Hepatocyte (in vitro differentiated cells): ENCODE results near the gene CDK2AP2. TPM values are rescaled to one million over a fixed set of nuclear protein-coding genes. Genes with fewer than 3 reads are reported as not detected.

Experiments used
- DNase-seq: peaks from one replicate; pipeline ENCODE4 v3.0.0-alpha.2; 2016; ENCODE audit warnings: low spot score
- H2AFZ ChIP-seq: fragments of 200-600 bp; sonication (generic); 2 replicates; pipeline ENCODE4 v1.6.0; 2016; ENCODE audit warnings: antibody characterized with exemption, mild to moderate bottlenecking
- H3K27ac ChIP-seq: fragments of 200-600 bp; sonication (generic); 2 replicates; pipeline ENCODE4 v1.5.1; 2016; ENCODE audit warnings: mild to moderate bottlenecking
- H3K27me3 ChIP-seq: fragments of 200-600 bp; sonication (generic); 2 replicates; pipeline ENCODE4 v1.6.1; 2016
- H3K36me3 ChIP-seq: fragments of 200-600 bp; sonication (generic); replicated peaks from 2 replicates; pipeline ENCODE4 v1.5.1; 2016; ENCODE audit warnings: low read depth; ENCODE audit not compliant: insufficient read depth
- H3K4me1 ChIP-seq: fragments of 200-600 bp; sonication (generic); 2 replicates; pipeline ENCODE4 v1.5.1; 2016; ENCODE audit warnings: mild to moderate bottlenecking, moderate library complexity; ENCODE audit not compliant: insufficient read depth
- H3K4me2 ChIP-seq: fragments of 200-600 bp; sonication (generic); 2 replicates; pipeline ENCODE4 v1.6.0; 2016
- H3K4me3 ChIP-seq: fragments of 200-600 bp; sonication (generic); 2 replicates; pipeline ENCODE4 v1.5.1; 2016; ENCODE audit warnings: mild to moderate bottlenecking
- H3K79me2 ChIP-seq: fragments of 200-600 bp; sonication (generic); 2 replicates; pipeline ENCODE4 v1.6.0; 2017; ENCODE audit warnings: mild to moderate bottlenecking
- H3K9me2 ChIP-seq: fragments of 200-600 bp; sonication (generic); replicated peaks from 2 replicates; pipeline ENCODE4 v1.6.0; 2017; ENCODE audit warnings: mild to moderate bottlenecking; ENCODE audit not compliant: insufficient read depth
- H3K9me3 ChIP-seq: fragments of 200-600 bp; sonication (generic); 2 replicates; pipeline ENCODE4 v1.5.1; 2016; ENCODE audit warnings: low read depth, mild to moderate bottlenecking
- H4K20me1 ChIP-seq: fragments of 200-600 bp; sonication (generic); 2 replicates; pipeline ENCODE4 v1.6.0; 2016; ENCODE audit warnings: mild to moderate bottlenecking; ENCODE audit not compliant: insufficient read depth, poor library complexity, severe bottlenecking
- CTCF ChIP-seq: fragments of 200-600 bp; sonication (generic); IDR thresholded peaks from 2 replicates; pipeline ENCODE4 v1.5.1; 2016; ENCODE audit warnings: antibody characterized with exemption, mild to moderate bottlenecking; ENCODE audit not compliant: poor library complexity
- EZH2 ChIP-seq: fragments of 200-600 bp; sonication (generic); IDR thresholded peaks from 2 replicates; pipeline ENCODE4 v1.6.1; 2016; ENCODE audit warnings: antibody characterized with exemption, mild to moderate bottlenecking, borderline replicate concordance
- EZH2phosphoT487 ChIP-seq: fragments of 200-600 bp; sonication (generic); IDR thresholded peaks from one replicate; pipeline ENCODE4 v1.6.1; 2018; ENCODE audit warnings: antibody characterized with exemption, mild to moderate bottlenecking, low read depth, moderate library complexity; ENCODE audit not compliant: unreplicated experiment, severe bottlenecking
- WGBS: methylation state at CpG from one replicate; pipeline ENCODE4 v1.1.6; 2016; ENCODE audit warnings: low lambda C conversion rate; ENCODE audit errors: missing lambda C conversion rate; 5-methylcytosine and 5-hydroxymethylcytosine counted together
- polyA plus RNA-seq: library from polyadenylated mRNA; unstranded; fragments of >200 nt; fragmentation: Nextera tagmentation; extraction: Ambion mirVana; gene quantifications from 2 replicates; pipeline ENCODE4 v1.2.1, GENCODE V29; 2016
- total RNA-seq: library from RNA; depleted of rRNA; stranded (reverse); fragments of >200 nt; gene quantifications from 2 replicates; pipeline ENCODE4 v1.2.3, GENCODE V29; 2014

Gene CDK2AP2
- total and polyA plus RNA-seq, 2 experiments from 2014 or later, result 47.3 to 177 TPM

DNA sequence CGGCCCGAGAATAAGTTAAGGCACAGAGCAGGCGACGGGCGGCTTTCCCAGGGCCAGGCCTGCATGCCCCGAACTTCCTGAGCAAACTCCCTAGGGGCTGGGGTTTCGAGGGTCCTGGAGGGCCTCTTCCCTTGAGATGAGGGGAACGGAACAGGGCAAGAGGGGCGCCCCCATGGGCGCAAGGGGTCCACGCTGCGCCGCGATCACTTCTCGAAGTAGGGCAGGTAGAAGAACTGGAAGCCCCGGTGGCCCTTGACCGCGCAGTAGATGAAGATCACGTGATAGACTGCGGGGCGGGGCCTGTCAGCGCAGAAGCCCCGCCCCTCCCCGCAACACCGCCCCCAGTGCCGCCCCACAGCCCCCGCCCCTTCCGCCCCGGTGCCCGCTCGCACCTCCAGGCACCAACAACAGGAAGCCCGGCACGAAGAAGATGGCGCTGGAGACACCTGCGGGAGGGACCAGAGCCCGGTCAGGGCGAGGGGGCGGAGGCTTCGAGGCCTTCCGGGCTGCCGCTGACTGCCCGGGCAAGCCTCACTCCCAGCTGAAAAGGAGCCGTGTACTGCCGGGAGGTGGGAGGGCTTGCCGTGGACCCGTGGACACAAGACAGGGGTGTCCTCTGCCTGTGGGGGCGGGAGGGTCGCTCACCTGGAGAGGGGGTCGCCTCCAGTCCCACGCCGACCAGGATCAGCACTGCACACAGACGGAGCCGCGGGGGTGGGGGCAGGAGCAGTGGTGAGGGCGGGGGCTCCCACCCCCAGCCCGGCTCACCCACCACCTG is 43.4 kb downstream of the CDK2AP2 start:
- 26% methylated on average over 45 of the region's 56 CpGs for WGBS
- no peaks in the 10 kb centered on the region for H3K36me3 ChIP-seq
- peak overlapping the region; percentile 88 for H3K4me2 ChIP-seq
- H3K79me2 ChIP-seq, result peaks cover 37% of the 10 kb centered on the region
- H3K27ac ChIP-seq, result peak overlapping the region; percentile 98
- TF ChIP-seq EZH2 (no peak), CTCF (no peak), EZH2phosphoT487 (no peak)
- H4K20me1 ChIP-seq, result no peaks in the 10 kb centered on the region
- H3K27me3 ChIP-seq, result no peaks in the 10 kb centered on the region
- H3K9me3 ChIP-seq, result no peaks in the 10 kb centered on the region
- H3K4me1 ChIP-seq, result peaks cover 8% of the 10 kb centered on the region
- peak overlapping the region; percentile 61 for H2AFZ ChIP-seq
- peak; percentile 93 for DNase-seq
- no peaks in the 10 kb centered on the region for H3K9me2 ChIP-seq
- H3K4me3 ChIP-seq, result peak overlapping the region; percentile 60

GRCh38 chr11:67463680-67464410 is 44.1 kb downstream of the CDK2AP2 start:
- WGBS, result 95% methylated on average over 19 of the region's 20 CpGs
- Histone ChIP-seq H3K4me1 (peaks cover 8% of the 10 kb centered on the region), H3K79me2 (peaks cover 37% of the 10 kb centered on the region), H3K4me3 (no peak overlapping the region), H4K20me1 (no peaks in the 10 kb centered on the region), H3K4me2 (peak overlapping the region; percentile 88), H3K27ac (peak overlapping the region; percentile 78), H3K9me2 (no peaks in the 10 kb centered on the region), H2AFZ (peak overlapping the region; percentile 61), H3K27me3 (no peaks in the 10 kb centered on the region), H3K9me3 (no peaks in the 10 kb centered on the region), H3K36me3 (no peaks in the 10 kb centered on the region)
- DNase-seq, result no peak
- TF ChIP-seq CTCF (no peak), EZH2phosphoT487 (no peak), EZH2 (no peak)

- no peaks in the 10 kb centered on the region for H4K20me1 ChIP-seq
- no peak overlapping the region for H3K4me3 ChIP-seq
- H3K27ac ChIP-seq, result no peak overlapping the region
- no peak for TF ChIP-seq CTCF
- TF ChIP-seq EZH2, result no peak
- H3K4me1 ChIP-seq, result peaks cover 8% of the 10 kb centered on the region
- H3K79me2 ChIP-seq, result peaks cover 31% of the 10 kb centered on the region
- no peaks in the 10 kb centered on the region for H3K9me3 ChIP-seq
- no peak for DNase-seq
- no peaks in the 10 kb centered on the region for H3K9me2 ChIP-seq
- H3K27me3 ChIP-seq, result no peaks in the 10 kb centered on the region
- no peak overlapping the region for H3K4me2 ChIP-seq
- 91% methylated on average over 10 of the region's 10 CpGs for WGBS
- H3K36me3 ChIP-seq, result no peaks in the 10 kb centered on the region
- H2AFZ ChIP-seq, result no peak overlapping the region
These were observed 44.8 kb downstream of the CDK2AP2 start for GRCh38 chr11:67463186-67463585.
